ENCODE results near the gene ADD1. TPM values are rescaled to one million over a fixed set of nuclear protein-coding genes. Genes with fewer than 3 reads are reported as not detected.
A peak's percentile ranks its signal among the peaks of the same experiment; 100 is the strongest.
"Not testable (repeated sequence)": the region's sequence is repeated elsewhere in the genome, so short reads cannot be mapped to it uniquely, and the experiment has no call there.

The ADD1 gene
- total and polyA plus RNA-seq, 8 donors: 262 to 331 (median 304) TPM

DNA sequence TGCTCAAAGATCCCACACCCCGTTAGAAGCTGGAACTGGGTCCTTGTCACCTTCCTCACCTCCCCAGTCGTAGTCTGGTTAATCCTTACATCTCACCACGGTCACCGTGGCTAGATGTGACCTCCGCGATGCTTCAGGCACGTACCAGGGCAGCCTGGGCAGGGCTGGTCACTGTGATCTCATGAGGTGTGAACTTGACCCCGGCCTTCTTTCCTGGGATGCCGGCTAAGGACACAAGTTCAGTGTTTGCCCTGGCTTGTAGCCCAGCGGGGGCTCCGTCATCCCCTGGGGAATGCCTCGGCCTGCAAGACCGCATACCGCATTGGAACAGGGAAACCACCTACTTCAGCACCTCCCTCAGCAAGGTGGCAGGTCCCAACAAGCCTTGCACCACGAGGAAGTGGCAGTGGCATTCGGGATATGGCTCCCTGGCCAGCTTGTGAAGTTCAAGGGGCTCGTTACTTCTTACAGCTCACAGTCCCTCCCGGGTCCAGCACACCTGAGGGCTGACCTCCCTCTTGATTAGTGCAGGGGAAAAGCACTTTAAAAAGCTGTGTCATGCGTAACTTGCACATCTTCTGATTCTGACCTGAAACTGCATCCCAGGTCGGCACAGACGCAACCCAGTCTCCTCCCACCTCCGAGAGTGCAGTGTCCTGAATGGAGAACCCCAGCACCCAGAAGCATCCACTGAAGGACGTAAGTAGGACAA, 93.7 kb downstream of the ADD1 start:
- intact Hi-C loops (cut with DNase I): loop anchor here in 1 of 2 donors (10.0 kb wide), 1 partner anchor 173 kb away; no protein-coding TSS in a partner anchor
- ATAC-seq: peak; percentile 57

DNA sequence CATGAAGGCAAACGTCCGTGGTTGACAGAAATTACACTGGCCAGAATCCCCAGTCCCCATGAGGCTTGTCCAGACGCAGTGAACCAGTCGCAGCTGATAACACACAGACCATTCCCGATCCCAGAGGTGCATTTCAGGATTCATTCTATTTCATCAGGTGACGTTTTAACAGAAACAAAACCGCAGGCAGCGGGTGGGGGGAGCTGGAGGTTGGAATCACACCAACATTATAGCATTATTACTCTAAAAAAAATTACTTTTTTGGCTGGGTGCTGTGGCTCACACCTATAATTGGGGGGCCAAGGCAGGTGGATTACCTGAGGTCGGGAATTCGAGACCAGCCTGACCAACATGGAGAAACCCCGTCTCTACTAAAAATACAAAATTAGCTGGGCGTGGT, 94.3 kb downstream of the ADD1 start:
- DNase-seq (no peak), ATAC-seq (no peak)
- H3K27me3 ChIP-seq: no peaks in the 10 kb centered on the region
- peaks cover 0 to 60% of the 10 kb centered on the region in 2 donors for H3K36me3 ChIP-seq
- intact Hi-C loops (cut with DNase I): loop anchor here in 1 of 2 donors (10.0 kb wide), 1 partner anchor 173 kb away; no protein-coding TSS in a partner anchor
- no peak overlapping the region for H3K4me3 ChIP-seq
- H3K4me1 ChIP-seq: peaks cover 9 to 42% of the 10 kb centered on the region in 2 donors
- TF ChIP-seq, protein P1, sequence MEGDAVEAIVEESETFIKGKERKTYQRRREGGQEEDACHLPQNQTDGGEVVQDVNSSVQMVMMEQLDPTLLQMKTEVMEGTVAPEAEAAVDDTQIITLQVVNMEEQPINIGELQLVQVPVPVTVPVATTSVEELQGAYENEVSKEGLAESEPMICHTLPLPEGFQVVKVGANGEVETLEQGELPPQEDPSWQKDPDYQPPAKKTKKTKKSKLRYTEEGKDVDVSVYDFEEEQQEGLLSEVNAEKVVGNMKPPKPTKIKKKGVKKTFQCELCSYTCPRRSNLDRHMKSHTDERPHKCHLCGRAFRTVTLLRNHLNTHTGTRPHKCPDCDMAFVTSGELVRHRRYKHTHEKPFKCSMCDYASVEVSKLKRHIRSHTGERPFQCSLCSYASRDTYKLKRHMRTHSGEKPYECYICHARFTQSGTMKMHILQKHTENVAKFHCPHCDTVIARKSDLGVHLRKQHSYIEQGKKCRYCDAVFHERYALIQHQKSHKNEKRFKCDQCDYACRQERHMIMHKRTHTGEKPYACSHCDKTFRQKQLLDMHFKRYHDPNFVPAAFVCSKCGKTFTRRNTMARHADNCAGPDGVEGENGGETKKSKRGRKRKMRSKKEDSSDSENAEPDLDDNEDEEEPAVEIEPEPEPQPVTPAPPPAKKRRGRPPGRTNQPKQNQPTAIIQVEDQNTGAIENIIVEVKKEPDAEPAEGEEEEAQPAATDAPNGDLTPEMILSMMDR (IDR thresholded peaks at IDR 0.05): no peak
- no peaks in the 10 kb centered on the region for H3K9me3 ChIP-seq
- no peak overlapping the region for H3K27ac ChIP-seq

More for the DNA sequence above, 93.7 kb downstream of the ADD1 start:
- TF ChIP-seq, protein P1 (IDR thresholded peaks at IDR 0.05): no peak
- H3K36me3 ChIP-seq: peaks cover 0 to 55% of the 10 kb centered on the region in 2 donors
- H3K4me3 ChIP-seq: no peak overlapping the region
- DNase-seq: peak in 2 of 4 donors; percentile 87 to 91
- no peaks in the 10 kb centered on the region for H3K27me3 ChIP-seq
- no peaks in the 10 kb centered on the region for H3K9me3 ChIP-seq
- peaks cover 16 to 48% of the 10 kb centered on the region in 2 donors for H3K4me1 ChIP-seq
- peak overlapping the region in 1 of 2 donors; percentile 8 for H3K27ac ChIP-seq

DNA sequence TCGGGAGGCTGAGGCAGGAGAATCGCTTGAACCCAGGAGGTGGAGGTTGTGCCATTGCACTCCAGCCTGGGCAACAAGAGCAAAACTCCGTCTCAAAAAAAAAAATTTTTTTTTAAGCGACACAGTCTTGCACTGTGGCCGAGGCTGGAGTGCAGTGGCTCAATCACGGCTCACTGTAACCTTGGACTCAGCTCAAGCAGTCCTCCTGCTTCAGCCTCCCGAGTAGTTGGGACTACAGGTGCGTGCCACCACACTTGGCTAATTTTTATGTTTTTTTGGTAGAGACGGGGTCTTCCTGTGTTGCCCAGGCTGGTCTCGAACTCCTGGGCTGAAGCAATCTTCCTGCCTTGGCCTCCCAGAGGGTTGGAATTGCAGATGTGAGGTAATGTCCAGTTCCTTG, 94.8 kb downstream of the ADD1 start:
- not testable (repeated sequence) for H3K27me3 ChIP-seq, ATAC-seq, H3K4me3 ChIP-seq, H3K27ac ChIP-seq, H3K9me3 ChIP-seq
- DNase-seq: peak in 1 of 4 donors; percentile 24
- peaks cover 0 to 64% of the 10 kb centered on the region in 2 donors for H3K36me3 ChIP-seq
- peaks cover 5 to 37% of the 10 kb centered on the region in 2 donors for H3K4me1 ChIP-seq
- intact Hi-C loops (cut with DNase I): loop anchor here in 1 of 2 donors (10.0 kb wide), 1 partner anchor 174 kb away; no protein-coding TSS in a partner anchor

DNA sequence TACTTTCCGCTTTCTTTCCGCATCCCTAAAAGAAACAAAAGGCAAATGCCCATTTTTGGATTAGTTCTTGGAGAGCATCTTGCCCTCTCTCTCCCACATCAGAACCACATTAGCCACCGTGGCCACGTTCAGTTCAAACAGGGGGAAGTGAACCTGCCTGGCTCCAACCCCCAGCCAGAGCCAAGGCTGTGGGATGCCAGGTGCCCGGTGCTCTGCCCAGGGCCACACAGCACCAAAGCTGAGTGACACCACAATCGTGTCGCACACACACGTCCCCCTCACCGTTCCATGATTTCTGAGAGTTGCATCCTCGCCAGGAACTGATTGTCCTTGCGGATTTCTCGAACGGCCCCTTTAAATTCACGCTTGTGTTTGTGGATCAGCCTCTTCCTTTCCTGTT, 95.3 kb downstream of the ADD1 start:
- Histone ChIP-seq H3K27ac (no peak overlapping the region), H3K27me3 (no peaks in the 10 kb centered on the region), H3K4me3 (no peak overlapping the region), H3K36me3 (peaks cover 0 to 69% of the 10 kb centered on the region in 2 donors), H3K4me1 (peaks cover 4 to 32% of the 10 kb centered on the region in 2 donors), H3K9me3 (no peaks in the 10 kb centered on the region)
- ATAC-seq (no peak), DNase-seq (no peak)
- TF ChIP-seq, protein P1 (IDR thresholded peaks at IDR 0.05): no peak
- intact Hi-C loops (cut with DNase I): loop anchor here in 1 of 2 donors (10.0 kb wide), 1 partner anchor 174 kb away; no protein-coding TSS in a partner anchor

DNA sequence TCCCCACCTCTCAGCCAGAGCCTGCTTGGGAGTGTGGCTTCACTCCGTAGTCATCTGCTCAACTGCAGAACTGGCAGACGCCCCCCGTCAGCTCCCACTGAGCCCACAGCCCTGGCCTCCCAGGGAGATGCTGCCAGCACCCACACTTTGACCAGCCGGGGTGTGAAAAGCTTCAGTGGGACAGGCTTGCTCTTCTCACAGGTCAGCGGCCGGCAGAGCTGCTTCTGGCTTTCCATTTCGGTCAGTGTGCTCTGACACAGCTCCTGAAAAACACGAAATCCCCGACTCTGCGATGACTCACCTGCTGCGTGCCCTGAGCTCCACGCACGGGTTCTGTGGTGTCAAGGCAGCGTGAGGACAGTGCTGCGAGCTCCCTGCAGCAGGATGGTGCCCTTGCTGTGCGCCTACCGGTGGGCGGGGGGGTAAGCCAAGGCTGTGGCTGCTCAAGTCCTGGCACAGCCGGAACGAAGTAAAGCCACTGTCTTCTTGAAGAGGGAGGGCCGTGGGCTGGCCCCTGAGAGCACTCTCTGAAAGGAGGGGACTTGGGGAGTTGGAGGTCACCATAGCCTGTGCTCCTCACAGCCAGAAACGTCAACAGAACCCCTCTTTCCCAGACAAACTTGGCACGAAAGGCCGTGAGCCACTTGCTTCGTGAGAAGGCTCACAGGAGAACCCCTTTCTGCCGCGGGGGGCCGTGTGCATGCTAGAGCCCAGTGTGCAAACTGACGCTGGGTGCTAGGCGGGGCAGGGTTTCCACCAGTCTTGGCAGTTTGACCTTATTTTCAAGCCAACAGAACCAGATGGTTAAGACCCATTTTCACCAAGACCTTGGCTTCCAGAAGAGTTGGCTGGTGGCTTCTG, 96.0 kb downstream of the ADD1 start:
- Histone ChIP-seq H3K27ac (no peak overlapping the region), H3K36me3 (peaks cover 0 to 76% of the 10 kb centered on the region in 2 donors), H3K4me3 (no peak overlapping the region), H3K4me1 (peaks cover 4 to 30% of the 10 kb centered on the region in 2 donors), H3K27me3 (no peaks in the 10 kb centered on the region), H3K9me3 (no peaks in the 10 kb centered on the region)
- DNase-seq: peak in 1 of 4 donors; percentile 23
- no peak for ATAC-seq
- intact Hi-C loops (cut with DNase I): loop anchor here in 1 of 2 donors (10.0 kb wide), 1 partner anchor 175 kb away; no protein-coding TSS in a partner anchor
- TF ChIP-seq, protein P1 (IDR thresholded peaks at IDR 0.05): no peak
